ENCODE results near the gene UBA1.

DNA sequence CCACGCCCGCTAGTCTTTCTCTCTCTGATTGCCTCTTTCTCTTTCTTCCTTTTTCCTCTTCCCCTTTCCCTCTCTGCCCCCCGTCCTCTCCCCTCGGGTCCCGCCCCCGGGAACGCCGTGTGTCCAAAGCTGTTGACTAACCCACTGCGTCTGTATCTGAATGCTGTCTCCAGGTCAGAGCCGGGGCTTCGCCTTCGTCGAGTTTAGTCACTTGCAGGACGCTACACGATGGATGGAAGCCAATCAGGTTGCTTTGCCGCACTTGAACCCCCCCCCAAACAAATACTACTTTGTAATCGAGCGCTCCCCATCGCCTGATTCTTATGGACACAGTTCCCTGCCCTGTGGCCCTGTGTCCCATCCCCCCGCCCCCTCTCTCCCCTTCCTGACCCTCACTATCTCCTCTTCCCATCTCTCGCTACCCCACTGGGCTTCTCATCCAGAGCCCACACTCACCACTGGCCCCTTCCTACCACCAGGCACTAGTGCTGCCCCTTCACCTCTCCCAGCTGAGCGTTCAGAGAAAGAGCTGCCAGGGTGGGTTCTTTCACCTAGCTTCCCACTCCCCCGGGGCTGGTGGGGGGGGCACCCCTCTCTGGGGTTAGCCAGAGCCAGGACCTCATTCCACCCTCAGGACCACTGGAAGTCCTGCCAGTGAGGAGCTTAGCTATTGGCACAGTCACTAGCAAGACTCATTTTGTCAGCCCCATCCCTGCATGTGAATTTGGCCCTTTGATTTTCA, 18.6 kb upstream of the UBA1 start:
- TF ChIP-seq, protein P1, sequence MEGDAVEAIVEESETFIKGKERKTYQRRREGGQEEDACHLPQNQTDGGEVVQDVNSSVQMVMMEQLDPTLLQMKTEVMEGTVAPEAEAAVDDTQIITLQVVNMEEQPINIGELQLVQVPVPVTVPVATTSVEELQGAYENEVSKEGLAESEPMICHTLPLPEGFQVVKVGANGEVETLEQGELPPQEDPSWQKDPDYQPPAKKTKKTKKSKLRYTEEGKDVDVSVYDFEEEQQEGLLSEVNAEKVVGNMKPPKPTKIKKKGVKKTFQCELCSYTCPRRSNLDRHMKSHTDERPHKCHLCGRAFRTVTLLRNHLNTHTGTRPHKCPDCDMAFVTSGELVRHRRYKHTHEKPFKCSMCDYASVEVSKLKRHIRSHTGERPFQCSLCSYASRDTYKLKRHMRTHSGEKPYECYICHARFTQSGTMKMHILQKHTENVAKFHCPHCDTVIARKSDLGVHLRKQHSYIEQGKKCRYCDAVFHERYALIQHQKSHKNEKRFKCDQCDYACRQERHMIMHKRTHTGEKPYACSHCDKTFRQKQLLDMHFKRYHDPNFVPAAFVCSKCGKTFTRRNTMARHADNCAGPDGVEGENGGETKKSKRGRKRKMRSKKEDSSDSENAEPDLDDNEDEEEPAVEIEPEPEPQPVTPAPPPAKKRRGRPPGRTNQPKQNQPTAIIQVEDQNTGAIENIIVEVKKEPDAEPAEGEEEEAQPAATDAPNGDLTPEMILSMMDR (conservative IDR thresholded peaks at IDR 0.05 in 1 of 2, IDR thresholded peaks at IDR 0.05 in 1 of 2; ENCODE audit: extremely low read depth in 1 of 2, insufficient read depth in 1 of 2, low read depth in 1 of 2, low read length in 2 of 2): no peak
- no peak for TF ChIP-seq EZH2 (IDR thresholded peaks at IDR 0.05; ENCODE audit: borderline replicate concordance, low read length)
